Stimulated activated CD8-positive, alpha-beta memory T cell treated with anti-CD3 and anti-CD28 coated beads, Interleukin-2, amount 100 ng/mL, for 1 hour (primary cell): ENCODE data around the gene PHACTR2.

Source experiments
- DNase-seq, 2 donors: peaks; one replicate each; pipeline ENCODE4 v3.0.0-alpha.2; 2020; ENCODE audit warnings: low read depth in 2 of 2

Gene PHACTR2

DNA sequence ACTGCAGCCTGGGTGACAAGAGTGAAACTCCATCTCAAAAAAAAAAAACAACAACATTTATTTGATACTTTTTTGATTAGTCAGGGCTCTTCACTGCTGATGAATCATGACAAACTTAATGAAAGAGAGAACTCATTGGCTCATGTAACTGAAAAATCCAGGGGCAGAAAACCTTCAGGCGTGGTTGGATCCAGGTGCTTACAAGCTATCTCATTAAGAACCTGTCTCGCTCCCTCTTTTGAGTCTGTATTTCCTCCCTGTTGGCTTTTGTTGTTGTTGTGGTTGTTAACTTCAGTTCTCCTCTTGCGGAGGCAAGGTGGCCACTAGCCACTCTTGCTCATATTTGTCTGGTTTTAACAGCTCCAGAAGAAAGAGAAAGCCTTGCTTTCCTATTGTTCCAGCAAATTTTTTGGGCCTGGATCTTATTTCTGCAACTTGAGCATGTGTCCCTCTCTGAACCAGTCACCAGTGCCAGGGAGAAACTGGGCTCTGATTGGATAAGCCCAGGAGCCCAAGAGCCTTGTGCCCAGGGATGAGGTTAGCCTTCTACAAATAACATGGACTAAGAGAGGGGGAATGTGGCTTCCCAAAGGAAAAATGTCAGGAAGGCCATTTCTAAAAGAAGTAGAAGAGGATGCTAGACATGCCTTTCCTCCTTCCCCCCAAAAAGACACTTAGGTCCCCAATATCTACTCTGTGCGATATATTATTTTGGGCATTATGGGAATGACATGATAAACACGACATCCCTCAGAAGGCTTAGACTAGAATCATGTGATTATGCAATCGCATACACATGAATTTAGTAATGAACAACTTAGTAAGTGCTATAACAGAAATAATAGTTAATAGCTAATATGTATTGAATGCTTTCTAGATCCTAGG is 64.5 kb downstream of the PHACTR2 start:
- no peak for DNase-seq

DNA sequence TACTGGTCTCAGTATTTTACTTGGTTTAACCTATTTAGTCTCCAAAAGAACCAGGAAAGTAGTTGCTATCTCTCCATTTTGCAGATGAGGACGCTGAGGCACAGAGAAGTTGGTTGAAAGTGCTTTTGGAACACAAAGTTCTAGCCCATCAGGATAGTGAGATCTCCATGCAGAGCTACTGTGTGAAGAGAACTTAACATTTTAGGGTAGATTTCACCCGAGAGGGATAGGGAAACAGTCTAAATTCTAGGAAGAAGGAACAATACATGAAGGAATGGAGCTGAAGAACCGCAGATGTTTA is 65.1 kb downstream of the PHACTR2 start:
- DNase-seq: no peak

DNA sequence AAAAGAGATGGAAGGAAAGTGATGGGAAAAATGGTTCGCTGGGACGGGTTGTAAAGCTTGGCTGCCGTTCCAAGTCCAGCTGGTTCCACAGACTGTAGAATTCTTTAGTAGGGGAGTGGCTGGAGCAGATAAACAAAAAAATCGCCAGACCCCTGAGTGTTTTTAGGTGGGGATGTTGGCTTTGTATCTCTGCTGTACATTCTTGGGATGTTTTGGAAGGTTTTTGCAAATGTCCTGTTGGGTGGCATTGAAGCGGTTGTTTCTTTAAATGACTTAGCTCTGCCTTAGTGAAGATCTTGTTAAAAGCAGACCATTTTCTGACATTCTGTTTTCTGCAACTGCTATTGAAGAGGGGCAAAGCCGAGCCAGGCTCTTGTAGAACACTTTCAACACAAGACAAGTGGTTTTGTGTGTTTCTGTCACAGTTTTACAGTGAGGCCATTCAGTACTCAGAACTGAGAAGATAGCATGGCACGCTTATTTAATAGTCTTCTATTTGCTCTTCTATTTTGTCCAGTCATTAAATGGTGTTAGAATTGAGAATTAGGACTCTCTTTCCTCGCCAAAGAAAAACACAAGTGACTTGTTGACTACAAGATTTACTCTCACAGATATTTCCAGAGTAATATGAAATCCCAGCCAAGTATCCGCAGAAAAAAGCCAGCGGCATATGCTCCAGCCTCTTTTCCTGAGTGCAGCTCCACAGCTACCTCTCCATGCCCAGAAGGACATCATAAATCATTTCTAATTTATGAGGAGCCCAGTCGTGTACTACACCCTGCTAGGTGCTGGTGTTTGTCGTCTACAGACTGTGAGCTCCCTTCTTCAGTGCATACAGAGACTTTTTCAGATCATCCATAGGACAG is 65.8 kb downstream of the PHACTR2 start:
- DNase-seq: no peak

DNA sequence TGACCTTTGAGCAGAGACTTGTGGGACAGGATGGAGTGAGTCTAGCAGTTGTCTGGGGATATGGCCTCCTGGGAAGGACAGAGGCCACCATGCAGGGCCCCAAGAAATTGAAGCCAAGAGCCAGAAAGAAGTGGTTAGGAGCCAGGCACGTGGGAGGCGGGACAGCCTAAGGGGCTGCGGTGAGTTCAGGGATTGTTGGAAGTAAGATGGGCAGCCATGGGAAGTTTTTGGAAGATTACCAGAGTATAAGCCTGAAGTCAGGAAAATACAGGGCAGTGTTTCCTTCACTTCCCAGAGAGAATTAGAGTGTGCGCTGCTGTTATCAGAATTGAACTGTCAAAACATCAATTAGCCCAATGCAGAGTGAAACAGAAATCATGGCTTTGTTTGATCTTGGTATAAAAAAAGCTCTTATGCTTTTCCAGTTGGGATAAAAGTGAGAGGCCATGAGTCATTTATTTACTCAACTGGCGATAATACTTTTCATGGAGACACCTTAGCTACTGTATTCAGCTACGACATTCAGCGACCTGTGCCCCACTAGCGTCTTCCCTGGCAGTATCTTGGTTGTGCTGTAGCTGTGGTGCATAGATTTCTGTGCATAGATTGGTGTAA is 66.9 kb downstream of the PHACTR2 start:
- DNase-seq: no peak

DNA sequence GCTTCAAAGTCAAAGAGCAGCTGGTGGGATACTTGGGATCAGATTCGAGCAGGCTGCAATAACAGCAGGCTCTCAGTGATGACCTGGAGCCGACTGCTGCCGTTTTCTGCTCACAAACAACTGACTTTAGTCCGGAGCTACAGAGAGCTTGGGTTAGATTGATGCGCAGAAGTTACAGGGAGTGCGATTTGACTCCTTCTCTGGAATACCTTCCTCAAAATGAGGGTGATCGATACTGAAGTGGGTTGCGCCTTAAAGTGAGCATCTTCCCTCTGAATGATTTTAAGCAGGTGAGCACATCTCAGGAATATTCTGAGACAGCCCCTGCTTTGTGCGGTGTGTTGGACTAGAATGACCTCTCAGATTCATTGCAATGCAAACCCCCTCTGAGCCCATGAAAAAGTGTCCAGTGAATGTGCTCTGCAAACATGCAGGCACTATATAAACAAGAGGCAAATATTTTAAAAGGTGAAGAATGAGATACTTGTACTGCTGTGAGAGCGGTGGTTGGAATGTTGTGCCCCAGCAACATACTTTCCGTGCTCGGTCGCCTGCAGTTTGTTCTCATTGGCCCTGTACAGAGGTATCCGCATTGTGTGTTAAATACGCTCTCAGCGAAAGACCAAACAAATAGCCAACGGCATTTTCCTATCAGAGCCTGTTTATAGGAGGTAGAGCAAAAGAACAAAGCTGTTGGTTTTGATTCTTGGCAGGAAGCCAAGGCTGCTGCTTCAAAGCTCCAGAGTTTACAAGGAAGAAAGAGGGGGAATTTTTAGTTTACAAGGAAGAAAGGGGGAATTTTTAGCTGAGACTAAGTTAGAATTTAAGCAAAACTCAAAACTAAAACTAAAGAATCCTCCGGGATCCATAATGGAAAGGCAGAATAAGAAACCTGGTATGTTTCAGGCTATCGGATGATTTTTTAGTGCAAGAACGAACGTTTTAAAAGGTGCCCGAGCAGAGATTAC is 67.7 kb downstream of the PHACTR2 start:
- DNase-seq: no peak

DNA sequence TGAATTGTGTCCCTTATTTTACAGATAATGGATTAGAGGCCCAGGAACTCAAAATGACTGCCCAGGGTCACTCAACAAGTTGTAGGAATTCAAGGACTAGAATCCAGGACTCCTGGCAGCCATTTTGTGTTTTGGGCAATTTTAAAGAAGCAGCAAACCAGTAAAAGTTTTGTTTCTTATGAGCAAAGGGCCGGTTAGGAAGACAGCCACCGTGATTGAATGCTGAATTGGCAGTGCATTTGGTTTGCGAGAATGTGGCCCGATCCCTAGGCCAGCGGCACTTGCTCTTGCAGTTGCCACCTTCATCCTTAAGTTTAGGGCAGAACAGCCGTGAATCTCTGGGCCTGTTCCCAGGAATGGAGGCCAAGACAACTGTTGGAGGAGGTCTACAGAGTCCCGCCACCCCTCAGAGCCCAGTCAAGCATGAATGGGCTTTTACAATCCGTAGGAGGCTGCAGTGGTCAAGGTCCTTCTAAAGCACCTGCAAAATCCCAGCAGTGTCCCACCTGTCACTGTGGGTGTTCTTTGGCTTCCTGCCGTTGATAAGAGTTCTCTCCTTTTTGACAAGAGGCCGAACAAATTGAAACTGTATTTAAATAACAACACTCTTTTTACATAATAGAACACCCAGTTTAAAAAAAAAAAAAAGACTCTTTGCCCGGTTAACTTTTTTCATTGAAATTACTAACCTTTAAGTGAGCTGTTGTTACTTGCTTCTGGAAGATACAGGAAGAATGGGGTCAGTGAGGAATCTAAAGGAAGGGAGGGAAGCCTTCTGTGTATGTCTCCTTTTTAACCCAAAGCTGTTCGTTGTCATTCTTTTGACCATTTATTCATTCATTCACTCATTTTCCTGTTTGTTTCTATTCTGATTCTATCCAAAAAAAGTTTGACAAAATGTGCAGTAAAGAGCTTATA is 68.7 kb downstream of the PHACTR2 start:
- DNase-seq: no peak

DNA sequence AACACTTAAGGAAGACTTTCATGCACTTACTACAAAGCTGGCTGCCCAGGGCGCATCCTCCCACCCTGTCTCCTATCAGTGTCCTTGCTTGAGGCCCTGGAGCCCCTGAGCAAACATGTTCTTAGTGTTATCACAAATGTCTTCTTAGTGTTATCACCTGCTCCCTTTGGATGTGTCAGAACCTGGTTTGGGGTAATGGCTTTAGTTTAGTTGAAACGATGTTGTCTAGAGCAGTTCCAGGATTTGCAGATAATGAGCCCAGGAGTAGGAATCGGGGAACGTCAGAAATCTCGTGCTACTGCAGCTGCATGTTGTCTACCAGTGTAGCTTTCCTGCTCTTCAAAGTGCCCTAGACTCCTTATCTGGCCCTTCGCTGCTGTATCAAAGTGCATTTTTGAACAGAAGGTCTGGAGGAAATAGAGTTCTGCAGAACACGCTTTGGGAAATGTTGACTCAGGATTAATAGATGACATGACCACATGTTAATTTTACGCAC is 69.6 kb downstream of the PHACTR2 start:
- DNase-seq: no peak

DNA sequence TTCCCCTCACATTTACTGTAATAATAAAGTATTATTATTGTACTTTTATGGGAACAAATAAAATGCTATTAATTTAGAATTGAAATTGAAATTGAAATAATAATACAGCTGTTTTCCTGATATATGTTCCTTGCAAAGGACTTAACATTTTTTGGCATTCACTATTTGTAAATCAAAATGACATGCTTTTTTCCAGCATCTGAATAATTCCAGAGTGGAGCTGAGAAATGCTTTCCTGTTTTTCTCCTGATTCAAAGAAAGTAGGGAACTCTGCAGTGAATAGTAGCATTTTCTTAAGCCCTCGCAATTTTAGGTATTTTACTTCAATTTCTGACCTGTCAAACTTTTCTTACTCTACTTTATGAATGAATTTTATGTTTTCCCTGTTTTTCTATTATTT is 72.1 kb downstream of the PHACTR2 start:
- no peak for DNase-seq

DNA sequence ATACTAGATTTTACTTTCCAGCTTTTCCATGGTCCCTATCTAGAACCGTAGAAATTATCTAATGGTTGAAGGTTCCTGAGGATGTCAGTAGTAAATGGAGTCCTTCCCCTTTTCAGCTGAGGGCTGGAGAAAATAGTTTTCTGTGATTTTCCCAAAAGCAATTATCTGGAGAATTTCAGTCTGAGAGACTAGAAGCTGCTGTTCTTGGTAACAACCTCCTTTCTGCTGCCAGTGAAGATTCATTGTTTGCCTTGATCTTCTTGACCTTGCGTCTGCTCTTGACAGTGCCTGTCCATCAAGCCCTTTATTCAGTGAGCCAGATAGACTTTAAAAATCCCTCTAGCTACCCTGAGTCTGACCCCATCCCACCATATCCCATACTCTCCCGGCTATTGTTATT is 73.1 kb downstream of the PHACTR2 start:
- no peak for DNase-seq

DNA sequence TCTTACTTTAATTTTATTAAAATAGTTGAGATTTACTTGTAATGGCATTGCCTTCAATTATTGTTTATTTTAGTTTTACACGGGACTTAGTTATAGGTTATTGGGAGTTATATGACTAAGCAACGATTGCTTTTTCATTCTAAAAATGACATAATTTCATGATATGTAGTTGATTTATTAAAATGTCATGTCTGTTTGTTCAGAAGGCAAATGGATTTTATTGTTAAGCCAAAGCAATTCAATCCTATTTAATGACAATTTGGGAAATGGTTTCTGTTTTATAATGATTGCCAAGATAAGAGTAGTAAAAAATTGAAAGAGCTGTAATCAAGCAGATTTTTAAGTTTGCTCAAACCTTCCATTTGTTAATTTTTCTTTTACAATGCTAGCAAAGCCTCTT is 74.7 kb downstream of the PHACTR2 start:
- no peak for DNase-seq

DNA sequence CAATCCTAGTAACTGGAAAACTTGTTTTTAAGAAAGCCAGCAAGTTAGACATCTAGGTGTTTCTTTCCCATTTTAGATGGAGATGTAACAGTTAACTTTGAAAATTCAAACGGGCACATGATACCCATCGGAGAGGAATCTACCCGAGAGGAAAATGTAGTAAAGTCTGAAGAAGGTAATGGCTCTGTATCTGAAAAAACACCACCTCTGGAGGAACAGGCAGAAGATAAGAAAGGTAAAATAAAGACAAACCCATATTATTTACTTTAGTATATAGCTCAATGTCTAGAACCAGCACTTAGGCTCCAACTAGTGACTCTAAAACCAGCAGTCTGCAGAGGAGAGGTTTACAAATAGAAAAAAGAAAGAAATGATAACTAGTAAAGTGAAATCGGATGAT is 75.9 kb downstream of the PHACTR2 start:
- no peak for DNase-seq

DNA sequence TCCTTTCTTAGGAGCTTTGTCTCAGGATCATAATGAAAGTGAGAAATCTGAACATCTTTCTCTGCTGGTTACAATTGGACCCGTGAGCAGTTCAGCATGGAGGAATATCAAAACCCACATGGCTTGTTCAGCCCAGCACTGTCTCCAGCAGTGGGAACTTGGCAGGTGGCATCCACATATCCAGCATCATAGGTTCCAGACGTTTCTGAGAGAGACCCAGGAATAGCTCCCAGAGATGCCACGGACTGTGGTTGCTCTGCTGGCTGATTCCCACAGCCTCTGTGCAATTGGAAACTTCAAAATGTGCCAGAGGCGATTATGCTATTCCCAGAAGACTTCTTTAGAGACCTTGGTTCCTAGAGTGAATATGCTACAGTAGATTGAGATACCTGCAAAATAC is 76.4 kb downstream of the PHACTR2 start:
- no peak for DNase-seq

DNA sequence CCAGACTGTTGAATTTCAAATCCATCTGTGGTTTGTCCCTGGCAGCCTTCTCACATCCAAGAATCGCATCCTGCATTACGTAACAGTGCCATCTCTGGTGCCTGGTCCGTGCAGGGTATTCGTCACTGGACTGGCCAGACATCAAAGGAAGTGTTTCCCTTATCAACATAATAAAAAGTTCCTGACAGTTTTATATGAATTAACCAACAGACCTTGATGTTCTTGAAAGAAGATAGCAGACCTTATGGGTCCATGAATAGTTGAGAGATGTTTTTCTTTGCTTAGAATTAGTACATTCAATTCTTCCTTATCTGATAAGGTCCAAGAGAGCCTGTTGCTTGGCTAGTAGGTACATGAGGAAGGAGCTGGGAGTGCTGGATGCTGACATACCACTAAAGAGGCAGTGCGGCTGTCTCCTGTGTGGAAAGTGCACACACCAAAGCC is 77.6 kb downstream of the PHACTR2 start:
- DNase-seq: no peak

DNA sequence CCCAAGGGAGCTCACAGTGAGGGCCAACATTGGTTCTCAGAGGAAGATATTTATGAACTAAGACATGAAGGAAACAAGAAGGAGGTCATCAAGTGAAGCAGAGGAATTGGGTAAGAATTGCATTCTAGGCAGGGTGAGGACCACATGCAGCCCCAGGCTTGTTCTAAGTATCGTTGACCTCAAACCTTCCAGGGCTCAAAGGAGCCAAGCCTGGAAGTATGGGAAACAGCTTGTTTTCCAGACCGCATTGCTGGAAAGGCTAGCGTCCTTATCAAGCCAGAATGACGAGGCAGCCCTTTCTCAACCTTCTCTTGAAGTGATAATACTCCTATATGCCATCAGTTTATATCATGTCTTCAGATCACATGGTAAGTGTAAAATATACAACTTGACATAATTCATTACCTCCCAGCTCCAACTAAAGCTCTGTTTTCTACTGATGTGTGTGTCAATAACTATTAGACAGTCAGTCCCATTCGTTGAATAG is 79.6 kb downstream of the PHACTR2 start:
- DNase-seq: no peak

DNA sequence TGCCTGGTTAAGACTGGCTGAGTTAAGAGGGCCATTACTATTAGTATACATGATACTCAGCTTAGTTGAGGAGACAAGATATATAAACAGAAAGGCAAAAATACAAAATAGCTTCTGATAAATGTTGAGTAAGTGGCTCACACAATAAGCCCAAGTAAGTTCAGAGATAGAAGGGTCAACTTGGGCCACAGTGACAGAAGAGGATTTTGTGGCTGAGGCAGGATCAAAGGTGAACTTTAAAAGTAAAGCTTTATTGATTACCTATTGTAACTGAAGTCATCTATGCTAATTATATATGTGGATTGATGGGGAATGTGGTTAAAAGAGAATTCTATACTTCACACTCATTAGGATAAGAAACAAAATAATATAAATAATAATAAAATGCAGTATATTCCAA is 80.8 kb downstream of the PHACTR2 start:
- DNase-seq: no peak

DNA sequence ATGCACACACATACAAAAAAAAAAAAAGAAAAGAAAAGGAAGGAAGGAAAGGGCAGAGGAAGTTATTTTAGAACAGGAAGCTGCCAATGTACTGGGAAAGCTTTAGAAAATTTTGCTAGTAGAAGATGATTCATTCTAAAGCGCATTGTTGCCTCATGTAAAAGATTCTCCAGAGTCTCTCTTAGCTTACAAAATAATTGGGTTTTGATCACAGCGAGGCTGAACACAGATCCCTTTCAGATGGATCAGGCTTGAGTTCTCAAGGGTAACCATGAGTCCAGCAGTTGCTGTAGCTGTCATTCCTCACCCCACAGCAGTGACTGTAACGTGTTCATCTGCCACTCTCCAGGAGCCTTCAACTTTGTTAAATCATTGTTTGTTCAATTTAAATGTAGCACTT is 81.9 kb downstream of the PHACTR2 start:
- no peak for DNase-seq

DNA sequence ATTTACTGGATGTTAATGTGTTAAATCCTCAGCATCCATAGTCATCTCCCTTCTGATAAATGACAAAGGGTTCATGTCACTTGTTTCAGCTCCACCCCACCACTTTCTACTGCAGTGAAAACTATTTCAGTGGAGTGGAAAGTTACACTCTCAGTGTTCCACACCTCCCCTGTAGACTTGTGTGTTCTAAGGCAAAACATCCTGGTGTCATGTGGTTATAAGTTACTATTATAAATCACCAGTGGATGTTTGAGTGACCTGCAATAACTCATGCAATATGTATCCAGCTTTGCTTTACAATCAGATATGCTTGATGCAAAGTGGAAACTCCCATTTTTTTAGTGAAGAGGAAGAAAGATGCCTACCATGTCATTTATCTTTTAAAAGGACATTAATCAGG is 83.3 kb downstream of the PHACTR2 start:
- no peak for DNase-seq

DNA sequence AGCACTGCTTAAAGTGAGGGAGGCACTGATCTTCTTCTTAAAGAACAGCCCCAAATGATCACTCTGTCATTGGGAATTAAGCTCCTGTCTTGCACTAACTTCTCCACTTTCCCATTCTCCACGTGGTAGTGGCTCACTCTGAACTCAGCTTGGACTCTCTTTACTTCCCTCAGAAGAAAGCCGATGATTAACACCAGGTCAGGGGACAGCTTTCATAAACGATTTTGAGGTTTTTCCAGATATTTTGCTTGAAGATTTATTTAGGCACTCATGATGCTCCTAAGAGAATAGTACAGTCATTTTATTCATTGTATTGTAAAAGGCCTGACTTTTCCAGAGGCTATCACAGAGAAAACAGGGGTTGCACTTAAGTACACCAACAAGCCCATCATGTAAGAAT is 84.4 kb downstream of the PHACTR2 start:
- DNase-seq: no peak

DNA sequence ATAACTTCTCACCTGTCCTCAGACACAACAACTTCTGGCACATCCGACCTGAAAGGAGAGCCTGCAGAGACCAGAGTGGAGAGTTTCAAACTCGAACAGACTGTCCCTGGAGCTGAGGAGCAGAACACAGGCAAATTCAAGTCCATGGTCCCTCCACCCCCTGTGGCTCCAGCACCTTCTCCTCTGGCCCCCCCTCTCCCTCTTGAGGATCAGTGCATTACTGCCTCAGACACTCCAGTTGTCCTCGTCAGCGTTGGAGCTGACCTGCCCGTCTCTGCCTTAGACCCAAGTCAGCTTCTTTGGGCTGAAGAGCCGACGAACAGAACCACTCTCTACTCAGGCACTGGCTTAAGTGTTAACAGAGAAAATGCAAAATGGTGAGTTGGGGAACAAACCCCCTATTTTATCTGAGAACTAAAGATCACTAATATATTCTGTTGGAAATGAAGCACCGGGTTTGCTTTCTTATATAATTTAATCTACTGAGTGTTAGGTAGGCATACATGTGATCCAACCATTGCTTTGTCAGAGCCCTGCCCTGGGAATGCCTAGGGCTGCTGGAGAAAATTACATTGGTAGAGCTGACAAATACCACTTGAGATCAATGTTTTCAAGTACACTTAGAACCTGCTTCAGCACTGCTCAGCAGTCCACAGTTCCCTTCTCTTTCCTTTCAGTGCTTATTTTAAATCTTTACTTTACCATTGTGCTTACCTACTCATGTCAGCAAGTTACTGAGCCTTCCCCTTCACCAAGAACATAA is 87.8 kb downstream of the PHACTR2 start:
- DNase-seq: no peak
